ENCODE results near the gene NEDD8. TPM values are rescaled to one million over a fixed set of nuclear protein-coding genes. Genes with fewer than 3 reads are reported as not detected.

Gene NEDD8
- total and polyA plus RNA-seq, 2 donors, result 214 to 259 TPM

- H3K27me3 ChIP-seq (ENCODE audit: control insufficient read depth in 2 of 2, insufficient read depth in 1 of 2, low read length in 1 of 2), result no peaks in the 10 kb centered on the region
- H3K27ac ChIP-seq (ENCODE audit: low read depth in 1 of 2, low read length in 1 of 2), result no peak overlapping the region
- WGBS, result 97% methylated on average over 9 of the region's 9 CpGs
- H3K4me3 ChIP-seq (ENCODE audit: low read length in 2 of 2), result no peak overlapping the region
- DNase-seq (ENCODE audit: low read depth in 6 of 9, low spot score in 9 of 9), result no peak
- no peaks in the 10 kb centered on the region for H3K9me3 ChIP-seq (ENCODE audit: control insufficient read depth in 2 of 2, insufficient read depth in 1 of 2, low read length in 1 of 2)
- peaks cover 30 to 52% of the 10 kb centered on the region in 2 donors for H3K36me3 ChIP-seq (ENCODE audit: control insufficient read depth in 2 of 2, insufficient read depth in 2 of 2, low read length in 1 of 2)
- peaks cover 16 to 25% of the 10 kb centered on the region in 2 donors for H3K4me1 ChIP-seq (ENCODE audit: control insufficient read depth in 2 of 2, insufficient read depth in 2 of 2, low read length in 2 of 2)
These were observed 42.7 kb downstream of the NEDD8 start for GRCh38 chr14:24189460-24189859.

GRCh38 chr14:24189059-24189375, 43.1 kb downstream of the NEDD8 start:
- H3K4me3 ChIP-seq (ENCODE audit: low read length in 2 of 2), result peak overlapping the region in 1 of 2 donors; percentile 60
- H3K36me3 ChIP-seq (ENCODE audit: control insufficient read depth in 2 of 2, insufficient read depth in 2 of 2, low read length in 1 of 2), result peaks cover 34 to 56% of the 10 kb centered on the region in 2 donors

GRCh38 chr14:24188251-24189058, 43.7 kb downstream of the NEDD8 start, which contains the start of gene IPO4:
Gene IPO4, minus strand, starts transcription at chr14:24188816. Its CDS starts 29 bp downstream, at chr14:24188787.
- Histone ChIP-seq H3K27me3 (ENCODE audit: control insufficient read depth in 2 of 2, insufficient read depth in 1 of 2, low read length in 1 of 2) (no peaks in the 10 kb centered on the region), H3K9me3 (ENCODE audit: control insufficient read depth in 2 of 2, insufficient read depth in 1 of 2, low read length in 1 of 2) (no peaks in the 10 kb centered on the region), H3K4me1 (ENCODE audit: control insufficient read depth in 2 of 2, insufficient read depth in 2 of 2, low read length in 2 of 2) (peaks cover 10 to 24% of the 10 kb centered on the region in 2 donors), H3K4me3 (ENCODE audit: low read length in 2 of 2) (peak within 1 kb of the TSS; percentile 60 to 72), H3K36me3 (ENCODE audit: control insufficient read depth in 2 of 2, insufficient read depth in 2 of 2, low read length in 1 of 2) (peaks cover 40 to 55% of the 10 kb centered on the region in 2 donors), H3K27ac (ENCODE audit: low read depth in 1 of 2, low read length in 1 of 2) (peak within 1 kb of the TSS; percentile 43 to 60)
- under 1% methylated on average over 65 of the region's 65 CpGs for WGBS
- peak; percentile 82 to 98 (median 92) for DNase-seq (ENCODE audit: low read depth in 6 of 9, low spot score in 9 of 9)

More at GRCh38 chr14:24189059-24189375, 43.1 kb downstream of the NEDD8 start:
- H3K4me1 ChIP-seq (ENCODE audit: control insufficient read depth in 2 of 2, insufficient read depth in 2 of 2, low read length in 2 of 2), result peaks cover 11 to 24% of the 10 kb centered on the region in 2 donors
- 3% methylated on average over 3 of the region's 3 CpGs for WGBS
- H3K27me3 ChIP-seq (ENCODE audit: control insufficient read depth in 2 of 2, insufficient read depth in 1 of 2, low read length in 1 of 2), result no peaks in the 10 kb centered on the region
- H3K9me3 ChIP-seq (ENCODE audit: control insufficient read depth in 2 of 2, insufficient read depth in 1 of 2, low read length in 1 of 2), result no peaks in the 10 kb centered on the region
- DNase-seq (ENCODE audit: low read depth in 6 of 9, low spot score in 9 of 9), result no peak
- H3K27ac ChIP-seq (ENCODE audit: low read depth in 1 of 2, low read length in 1 of 2), result peak overlapping the region in 1 of 2 donors; percentile 59

- no peaks in the 10 kb centered on the region for H3K9me3 ChIP-seq (ENCODE audit: control insufficient read depth in 2 of 2, insufficient read depth in 1 of 2, low read length in 1 of 2)
- DNase-seq (ENCODE audit: low read depth in 6 of 9, low spot score in 9 of 9), result no peak
- peak overlapping the region in 1 of 2 donors; percentile 24 for H3K27ac ChIP-seq (ENCODE audit: low read depth in 1 of 2, low read length in 1 of 2)
- WGBS, result 97% methylated on average over 2 of the region's 2 CpGs
- peaks cover 10 to 24% of the 10 kb centered on the region in 2 donors for H3K4me1 ChIP-seq (ENCODE audit: control insufficient read depth in 2 of 2, insufficient read depth in 2 of 2, low read length in 2 of 2)
- peaks cover 42 to 58% of the 10 kb centered on the region in 2 donors for H3K36me3 ChIP-seq (ENCODE audit: control insufficient read depth in 2 of 2, insufficient read depth in 2 of 2, low read length in 1 of 2)
- H3K27me3 ChIP-seq (ENCODE audit: control insufficient read depth in 2 of 2, insufficient read depth in 1 of 2, low read length in 1 of 2), result no peaks in the 10 kb centered on the region
- H3K4me3 ChIP-seq (ENCODE audit: low read length in 2 of 2), result no peak overlapping the region
These were observed 44.6 kb downstream of the NEDD8 start for GRCh38 chr14:24187539-24187915.

GRCh38 chr14:24186831-24187538, 45.2 kb downstream of the NEDD8 start:
- no peaks in the 10 kb centered on the region for H3K27me3 ChIP-seq (ENCODE audit: control insufficient read depth in 2 of 2, insufficient read depth in 1 of 2, low read length in 1 of 2)
- H3K36me3 ChIP-seq (ENCODE audit: control insufficient read depth in 2 of 2, insufficient read depth in 2 of 2, low read length in 1 of 2), result peaks cover 42 to 58% of the 10 kb centered on the region in 2 donors
- no peak overlapping the region for H3K4me3 ChIP-seq (ENCODE audit: low read length in 2 of 2)
- no peak for DNase-seq (ENCODE audit: low read depth in 6 of 9, low spot score in 9 of 9)
- H3K9me3 ChIP-seq (ENCODE audit: control insufficient read depth in 2 of 2, insufficient read depth in 1 of 2, low read length in 1 of 2), result no peaks in the 10 kb centered on the region
- H3K27ac ChIP-seq (ENCODE audit: low read depth in 1 of 2, low read length in 1 of 2), result no peak overlapping the region
- H3K4me1 ChIP-seq (ENCODE audit: control insufficient read depth in 2 of 2, insufficient read depth in 2 of 2, low read length in 2 of 2), result peaks cover 10 to 24% of the 10 kb centered on the region in 2 donors
- WGBS, result 96% methylated on average over 10 of the region's 10 CpGs

- Histone ChIP-seq H3K4me3 (ENCODE audit: low read length in 2 of 2) (no peak overlapping the region), H3K4me1 (ENCODE audit: control insufficient read depth in 2 of 2, insufficient read depth in 2 of 2, low read length in 2 of 2) (peaks cover 10 to 24% of the 10 kb centered on the region in 2 donors), H3K27me3 (ENCODE audit: control insufficient read depth in 2 of 2, insufficient read depth in 1 of 2, low read length in 1 of 2) (no peaks in the 10 kb centered on the region), H3K9me3 (ENCODE audit: control insufficient read depth in 2 of 2, insufficient read depth in 1 of 2, low read length in 1 of 2) (no peaks in the 10 kb centered on the region), H3K27ac (ENCODE audit: low read depth in 1 of 2, low read length in 1 of 2) (no peak overlapping the region), H3K36me3 (ENCODE audit: control insufficient read depth in 2 of 2, insufficient read depth in 2 of 2, low read length in 1 of 2) (peaks cover 53 to 61% of the 10 kb centered on the region in 2 donors)
- no peak for DNase-seq (ENCODE audit: low read depth in 6 of 9, low spot score in 9 of 9)
- 97% methylated on average over 11 of the region's 11 CpGs for WGBS
These were observed 46.4 kb downstream of the NEDD8 start for GRCh38 chr14:24185741-24186140.

- Histone ChIP-seq H3K9me3 (ENCODE audit: control insufficient read depth in 2 of 2, insufficient read depth in 1 of 2, low read length in 1 of 2) (no peaks in the 10 kb centered on the region), H3K4me1 (ENCODE audit: control insufficient read depth in 2 of 2, insufficient read depth in 2 of 2, low read length in 2 of 2) (peaks cover 10 to 24% of the 10 kb centered on the region in 2 donors), H3K36me3 (ENCODE audit: control insufficient read depth in 2 of 2, insufficient read depth in 2 of 2, low read length in 1 of 2) (peaks cover 60 to 63% of the 10 kb centered on the region in 2 donors), H3K27me3 (ENCODE audit: control insufficient read depth in 2 of 2, insufficient read depth in 1 of 2, low read length in 1 of 2) (no peaks in the 10 kb centered on the region), H3K27ac (ENCODE audit: low read depth in 1 of 2, low read length in 1 of 2) (no peak overlapping the region), H3K4me3 (ENCODE audit: low read length in 2 of 2) (no peak overlapping the region)
- no peak for DNase-seq (ENCODE audit: low read depth in 6 of 9, low spot score in 9 of 9)
- WGBS, result 98% methylated on average over 7 of the region's 7 CpGs
These were observed 47.1 kb downstream of the NEDD8 start for GRCh38 chr14:24185026-24185425.

- H3K36me3 ChIP-seq (ENCODE audit: control insufficient read depth in 2 of 2, insufficient read depth in 2 of 2, low read length in 1 of 2), result peaks cover 66 to 67% of the 10 kb centered on the region in 2 donors
- 97% methylated on average over 19 of the region's 19 CpGs for WGBS
These were observed 47.8 kb downstream of the NEDD8 start for GRCh38 chr14:24184104-24184970.

More at GRCh38 chr14:24184104-24184970, 47.8 kb downstream of the NEDD8 start:
- Histone ChIP-seq H3K4me3 (ENCODE audit: low read length in 2 of 2) (no peak overlapping the region), H3K9me3 (ENCODE audit: control insufficient read depth in 2 of 2, insufficient read depth in 1 of 2, low read length in 1 of 2) (no peaks in the 10 kb centered on the region), H3K4me1 (ENCODE audit: control insufficient read depth in 2 of 2, insufficient read depth in 2 of 2, low read length in 2 of 2) (peaks cover 10 to 22% of the 10 kb centered on the region in 2 donors), H3K27me3 (ENCODE audit: control insufficient read depth in 2 of 2, insufficient read depth in 1 of 2, low read length in 1 of 2) (no peaks in the 10 kb centered on the region), H3K27ac (ENCODE audit: low read depth in 1 of 2, low read length in 1 of 2) (no peak overlapping the region)
- DNase-seq (ENCODE audit: low read depth in 6 of 9, low spot score in 9 of 9), result no peak
